Neutrophil (primary cell): ENCODE measurements around the gene PCBP4.
"Not testable (repeated sequence)": the region's sequence is repeated elsewhere in the genome, so short reads cannot be mapped to it uniquely, and the experiment has no call there.

Experiments used
- H3K27ac ChIP-seq: fragments of 200-600 bp; sonication (generic); 2 replicates; pipeline ENCODE4 v1.5.1; 2016; ENCODE audit warnings: mild to moderate bottlenecking, moderate library complexity
- H3K27me3 ChIP-seq: fragments of 200-600 bp; sonication (generic); 2 replicates; pipeline ENCODE4 v1.6.0; 2016; ENCODE audit warnings: mild to moderate bottlenecking
- H3K36me3 ChIP-seq: fragments of 200-600 bp; sonication (generic); 2 replicates; pipeline ENCODE4 v1.5.1; 2017
- H3K4me1 ChIP-seq, 2 experiments: fragments of 200-600 bp in 1 of 2; sonication (generic) in 1 of 2; 1 replicate in 1 of 2; 2 replicates in 1 of 2; pipeline versions ENCODE4 v1.5.1 to v1.6.1; 2013 to 2016; ENCODE audit warnings: low read depth in 1 of 2, low read length in 1 of 2, mild to moderate bottlenecking in 1 of 2, moderate library complexity in 1 of 2; ENCODE audit not compliant: control insufficient read depth in 1 of 2, insufficient read depth in 1 of 2
- H3K4me3 ChIP-seq, 2 experiments: fragments of 200-600 bp in 1 of 2; sonication (generic) in 1 of 2; 1 replicate in 1 of 2; 2 replicates in 1 of 2; pipeline ENCODE4 v1.5.1; 2013 to 2016; ENCODE audit warnings: low read depth in 1 of 2, low read length in 1 of 2, mild to moderate bottlenecking in 1 of 2, moderate library complexity in 1 of 2
- H3K9me3 ChIP-seq: fragments of 200-600 bp; sonication (generic); 2 replicates; pipeline ENCODE4 v1.5.1; 2016
- TF ChIP-seq, protein P1 (sequence below): fragments of 200-600 bp; sonication (generic); IDR thresholded peaks from 2 replicates; pipeline ENCODE4 v1.5.1; 2016; ENCODE audit warnings: antibody characterized with exemption

PCBP4 gene

DNA sequence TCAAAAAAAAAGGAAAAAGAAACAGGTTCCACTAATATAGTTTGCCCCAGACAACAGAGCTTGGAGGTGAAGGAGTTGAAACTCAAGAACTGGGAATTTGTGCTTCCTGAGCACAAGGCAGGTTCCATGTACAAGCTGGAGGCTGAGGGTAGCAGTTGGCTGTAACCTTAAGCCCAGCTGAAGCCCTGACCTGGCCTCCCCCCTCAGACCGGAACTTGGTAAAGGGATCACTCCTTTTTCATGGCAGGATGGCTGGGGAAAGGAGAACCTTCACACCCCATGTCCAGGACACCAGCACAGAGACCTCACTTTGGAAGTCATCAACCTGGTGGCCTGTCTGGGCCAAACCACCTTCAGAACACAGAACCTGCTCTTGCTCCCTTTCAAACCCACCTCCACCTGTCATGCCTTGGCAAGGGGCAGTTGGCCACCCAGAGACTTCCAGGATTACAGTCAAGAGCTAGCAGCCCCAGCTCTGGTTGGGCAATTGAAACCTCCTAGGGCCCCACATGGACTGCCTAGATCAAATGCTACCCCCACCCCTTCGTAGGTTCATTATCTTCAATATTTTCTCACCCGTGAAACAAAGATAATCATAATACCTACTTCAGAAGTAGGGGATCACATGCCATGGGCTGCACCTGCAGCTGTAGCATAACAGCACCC lies 24.9 kb upstream of the PCBP4 start:
- no peaks in the 10 kb centered on the region for H3K9me3 ChIP-seq
- H3K27ac ChIP-seq = no peak overlapping the region
- TF ChIP-seq, protein P1, sequence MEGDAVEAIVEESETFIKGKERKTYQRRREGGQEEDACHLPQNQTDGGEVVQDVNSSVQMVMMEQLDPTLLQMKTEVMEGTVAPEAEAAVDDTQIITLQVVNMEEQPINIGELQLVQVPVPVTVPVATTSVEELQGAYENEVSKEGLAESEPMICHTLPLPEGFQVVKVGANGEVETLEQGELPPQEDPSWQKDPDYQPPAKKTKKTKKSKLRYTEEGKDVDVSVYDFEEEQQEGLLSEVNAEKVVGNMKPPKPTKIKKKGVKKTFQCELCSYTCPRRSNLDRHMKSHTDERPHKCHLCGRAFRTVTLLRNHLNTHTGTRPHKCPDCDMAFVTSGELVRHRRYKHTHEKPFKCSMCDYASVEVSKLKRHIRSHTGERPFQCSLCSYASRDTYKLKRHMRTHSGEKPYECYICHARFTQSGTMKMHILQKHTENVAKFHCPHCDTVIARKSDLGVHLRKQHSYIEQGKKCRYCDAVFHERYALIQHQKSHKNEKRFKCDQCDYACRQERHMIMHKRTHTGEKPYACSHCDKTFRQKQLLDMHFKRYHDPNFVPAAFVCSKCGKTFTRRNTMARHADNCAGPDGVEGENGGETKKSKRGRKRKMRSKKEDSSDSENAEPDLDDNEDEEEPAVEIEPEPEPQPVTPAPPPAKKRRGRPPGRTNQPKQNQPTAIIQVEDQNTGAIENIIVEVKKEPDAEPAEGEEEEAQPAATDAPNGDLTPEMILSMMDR = no peak
- no peak overlapping the region for H3K4me3 ChIP-seq
- H3K36me3 ChIP-seq = peaks cover 20% of the 10 kb centered on the region
- peaks cover 12 to 15% of the 10 kb centered on the region in 2 experiments for H3K4me1 ChIP-seq
- H3K27me3 ChIP-seq = no peaks in the 10 kb centered on the region

GRCh38 chr3:51990501-51990971 lies 23.3 kb upstream of the PCBP4 start:
- not testable (repeated sequence) for H3K27me3 ChIP-seq, H3K9me3 ChIP-seq, H3K27ac ChIP-seq, H3K4me3 ChIP-seq
- Histone ChIP-seq H3K36me3 (peaks cover 20% of the 10 kb centered on the region), H3K4me1 (peaks cover 10 to 12% of the 10 kb centered on the region in 2 experiments)

- Histone ChIP-seq H3K4me3 (no peak overlapping the region), H3K4me1 (peaks cover 2 to 3% of the 10 kb centered on the region in 2 experiments), H3K27ac (no peak overlapping the region), H3K36me3 (peaks cover 10% of the 10 kb centered on the region), H3K9me3 (no peaks in the 10 kb centered on the region), H3K27me3 (no peaks in the 10 kb centered on the region)
- TF ChIP-seq, protein P1 = no peak
Observed at GRCh38 chr3:51988286-51989146, 21.3 kb upstream of the PCBP4 start.

DNA sequence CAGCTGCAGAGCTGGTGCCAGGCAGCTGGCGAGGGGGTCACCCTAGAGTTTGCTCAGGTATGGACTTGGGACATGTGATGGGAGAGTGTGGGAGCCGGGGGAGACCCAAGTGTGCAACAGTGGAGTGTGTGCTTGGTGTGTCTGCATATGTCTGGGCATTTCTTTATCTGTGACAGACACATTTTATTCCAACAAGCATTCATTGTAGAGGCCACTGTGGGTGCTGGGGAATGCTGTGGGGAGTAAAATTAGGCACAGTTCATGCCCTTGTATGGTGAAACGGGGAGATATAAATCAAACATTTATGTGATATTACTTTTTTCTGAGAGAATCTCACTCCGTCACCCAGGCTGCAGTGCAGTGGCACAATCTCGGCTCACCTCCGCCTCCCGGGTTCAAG lies 20.3 kb upstream of the PCBP4 start:
- H3K36me3 ChIP-seq = peaks cover 4% of the 10 kb centered on the region
- no peak overlapping the region for H3K27ac ChIP-seq
- no peak overlapping the region for H3K4me3 ChIP-seq
- no peaks in the 10 kb centered on the region for H3K27me3 ChIP-seq
- TF ChIP-seq, protein P1 = no peak
- H3K9me3 ChIP-seq = no peaks in the 10 kb centered on the region
- H3K4me1 ChIP-seq = peaks cover 11 to 13% of the 10 kb centered on the region in 2 experiments

DNA sequence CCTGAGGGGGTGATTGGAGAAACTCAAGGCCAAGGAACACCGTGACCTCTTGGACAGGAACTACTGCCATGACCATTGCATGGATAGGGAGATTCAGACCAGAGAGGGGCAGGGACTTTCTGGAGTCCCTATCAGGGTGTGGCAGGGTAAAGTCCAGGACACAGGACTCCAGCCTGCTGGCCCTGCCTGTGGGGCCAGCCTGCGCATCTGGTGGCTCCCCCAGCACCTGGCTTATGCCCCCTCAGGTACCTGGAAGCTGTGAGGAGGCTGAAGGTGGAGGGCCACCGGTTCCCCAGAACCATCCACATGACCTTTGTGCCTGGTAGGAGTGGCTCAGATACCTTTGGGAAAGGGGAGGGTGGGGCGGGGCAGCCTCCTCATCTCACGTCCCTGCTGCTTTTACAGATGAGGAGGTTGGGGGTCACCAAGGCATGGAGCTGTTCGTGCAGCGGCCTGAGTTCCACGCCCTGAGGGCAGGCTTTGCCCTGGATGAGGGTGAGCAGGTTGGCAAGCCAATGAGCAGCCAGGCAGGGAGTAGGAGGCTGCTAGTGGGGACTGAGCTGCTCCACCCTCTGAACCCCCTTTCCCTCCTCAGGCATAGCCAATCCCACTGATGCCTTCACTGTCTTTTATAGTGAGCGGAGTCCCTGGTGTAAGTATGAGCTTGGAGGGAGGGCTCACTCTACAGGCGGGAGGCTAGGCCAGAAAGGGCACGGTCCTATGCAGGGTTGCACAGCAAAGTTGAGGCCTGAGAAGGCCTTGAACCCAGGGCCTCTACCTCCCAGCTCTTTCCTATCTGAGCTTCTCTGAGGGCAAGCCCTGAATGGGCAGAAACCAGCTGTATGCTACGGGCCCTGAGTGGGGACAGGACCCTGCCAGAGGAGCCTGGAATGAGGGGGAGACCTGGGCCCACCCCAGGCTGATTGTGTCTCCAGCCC lies 19.0 kb upstream of the PCBP4 start:
- H3K4me3 ChIP-seq = no peak overlapping the region
- H3K36me3 ChIP-seq = no peaks in the 10 kb centered on the region
- TF ChIP-seq, protein P1 = no peak
- H3K9me3 ChIP-seq = no peaks in the 10 kb centered on the region
- H3K4me1 ChIP-seq = peaks cover 17 to 18% of the 10 kb centered on the region in 2 experiments
- H3K27me3 ChIP-seq = no peaks in the 10 kb centered on the region
- no peak overlapping the region for H3K27ac ChIP-seq
